22Rv1 (cell line): ENCODE data around the gene GRM7.

Experiments
- ZFX ChIP-seq: fragments of 450-650 bp; IDR thresholded peaks from 2 replicates; pipeline ENCODE4 v1.6.1; 2017; ENCODE audit warnings: antibody characterized with exemption, borderline replicate concordance
- TF ChIP-seq, protein P1 (sequence below): fragments of 450-650 bp; IDR thresholded peaks from 2 replicates; pipeline ENCODE4 v1.5.1; 2017; ENCODE audit warnings: mild to moderate bottlenecking

DNA sequence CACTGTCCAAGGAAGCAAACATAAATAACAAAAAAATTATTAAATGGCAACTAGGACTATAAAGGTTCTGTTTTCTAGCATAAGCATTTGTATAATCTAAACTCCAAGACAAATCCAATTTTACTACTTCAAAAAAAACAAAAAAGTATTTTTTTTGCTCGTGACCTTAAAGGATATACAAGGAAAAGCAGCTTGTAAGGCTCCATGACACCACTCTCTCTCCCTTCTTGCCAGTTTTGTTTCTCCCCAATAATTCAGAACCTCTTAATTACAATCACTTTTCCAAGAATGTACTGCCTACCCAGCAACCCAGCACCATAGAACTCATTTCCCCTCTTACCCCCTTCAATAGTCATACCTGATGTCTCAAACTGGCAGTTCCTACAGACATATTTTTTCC, 496.2 kb downstream of the GRM7 start:
- TF ChIP-seq, protein P1, sequence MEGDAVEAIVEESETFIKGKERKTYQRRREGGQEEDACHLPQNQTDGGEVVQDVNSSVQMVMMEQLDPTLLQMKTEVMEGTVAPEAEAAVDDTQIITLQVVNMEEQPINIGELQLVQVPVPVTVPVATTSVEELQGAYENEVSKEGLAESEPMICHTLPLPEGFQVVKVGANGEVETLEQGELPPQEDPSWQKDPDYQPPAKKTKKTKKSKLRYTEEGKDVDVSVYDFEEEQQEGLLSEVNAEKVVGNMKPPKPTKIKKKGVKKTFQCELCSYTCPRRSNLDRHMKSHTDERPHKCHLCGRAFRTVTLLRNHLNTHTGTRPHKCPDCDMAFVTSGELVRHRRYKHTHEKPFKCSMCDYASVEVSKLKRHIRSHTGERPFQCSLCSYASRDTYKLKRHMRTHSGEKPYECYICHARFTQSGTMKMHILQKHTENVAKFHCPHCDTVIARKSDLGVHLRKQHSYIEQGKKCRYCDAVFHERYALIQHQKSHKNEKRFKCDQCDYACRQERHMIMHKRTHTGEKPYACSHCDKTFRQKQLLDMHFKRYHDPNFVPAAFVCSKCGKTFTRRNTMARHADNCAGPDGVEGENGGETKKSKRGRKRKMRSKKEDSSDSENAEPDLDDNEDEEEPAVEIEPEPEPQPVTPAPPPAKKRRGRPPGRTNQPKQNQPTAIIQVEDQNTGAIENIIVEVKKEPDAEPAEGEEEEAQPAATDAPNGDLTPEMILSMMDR: no peak
- TF ChIP-seq ZFX: no peak
